Tibial artery (tissue), 4 donors: ENCODE measurements around the gene RALGPS1.

ENCODE experiments used
- DNase-seq, 2 donors: peaks; one replicate each; pipeline ENCODE4 v3.0.0-alpha.2; 2019
- H3K27ac ChIP-seq, 2 donors: fragments of 200-600 bp; sonication (generic) in 1 of 2; 1 replicate in 1 of 2; 2 replicates in 1 of 2; pipeline ENCODE4 v1.5.1; 2018 to 2019; ENCODE audit warnings: mild to moderate bottlenecking in 1 of 2
- H3K27me3 ChIP-seq, 2 donors: fragments of 200-600 bp; sonication (generic) in 1 of 2; one replicate each; pipeline versions ENCODE4 v1.5.1 to v1.6.0; 2016 to 2019
- H3K36me3 ChIP-seq, 3 donors: fragments of 200-600 bp; sonication (generic) in 2 of 3; one replicate each; pipeline ENCODE4 v1.5.1; 2016 to 2019; ENCODE audit warnings: mild to moderate bottlenecking in 2 of 3
- H3K4me1 ChIP-seq, 4 donors: fragments of 200-600 bp; sonication (generic) in 2 of 4; 1 replicate in 3 of 4; 2 replicates in 1 of 4; pipeline ENCODE4 v1.5.1; 2016 to 2019
- H3K4me3 ChIP-seq, 2 donors: fragments of 200-600 bp; sonication (generic) in 1 of 2; 1 replicate in 1 of 2; 2 replicates in 1 of 2; pipeline ENCODE4 v1.5.1; 2018 to 2019; ENCODE audit warnings: mild to moderate bottlenecking in 2 of 2
- H3K9me3 ChIP-seq, 3 donors: fragments of 200-600 bp; sonication (generic) in 1 of 3; one replicate each; pipeline ENCODE4 v1.5.1; 2016 to 2019
- CTCF ChIP-seq, 2 experiments: fragments of 200-600 bp in 1 of 2; fragments of 450-650 bp in 1 of 2; IDR thresholded peaks; one replicate each; pipeline ENCODE4 v1.5.1; 2017 to 2019; ENCODE audit warnings: antibody characterized with exemption in 2 of 2, mild to moderate bottlenecking in 1 of 2, moderate library complexity in 1 of 2
- intact Hi-C: fragments of 100-400 bp; cut with DNase I; formaldehyde crosslinking; loops from one replicate; pipeline ENCODE4 v1.15.0; 2023; ENCODE audit warnings: low total_unique reads

The RALGPS1 gene

GRCh38 chr9:127084076-127085039, 169.8 kb downstream of the RALGPS1 start:
- TF ChIP-seq CTCF (IDR thresholded peaks at IDR 0.05) = no peak

GRCh38 chr9:127085186-127085585, 170.6 kb downstream of the RALGPS1 start:
- no peak for TF ChIP-seq CTCF (IDR thresholded peaks at IDR 0.05)
- H3K4me3 ChIP-seq = no peak overlapping the region
- intact Hi-C loops = no loop called here
- no peaks in the 10 kb centered on the region for H3K27me3 ChIP-seq
- DNase-seq = no peak
- H3K9me3 ChIP-seq = no peaks in the 10 kb centered on the region
- peaks cover 6 to 37% (median 32%) of the 10 kb centered on the region in 3 donors for H3K36me3 ChIP-seq
- peaks cover 0 to 5% (median 3%) of the 10 kb centered on the region in 4 donors for H3K4me1 ChIP-seq
- no peak overlapping the region for H3K27ac ChIP-seq

More at GRCh38 chr9:127084076-127085039, 169.8 kb downstream of the RALGPS1 start:
- Histone ChIP-seq H3K27me3 (no peaks in the 10 kb centered on the region), H3K27ac (no peak overlapping the region), H3K36me3 (peaks cover 6 to 30% (median 26%) of the 10 kb centered on the region in 3 donors), H3K4me1 (peaks cover 0 to 4% (median 0%) of the 10 kb centered on the region in 4 donors), H3K9me3 (no peaks in the 10 kb centered on the region), H3K4me3 (no peak overlapping the region)
- no peak for DNase-seq
- intact Hi-C loops = no loop called here

GRCh38 chr9:127086771-127087170, 172.2 kb downstream of the RALGPS1 start:
- Histone ChIP-seq H3K27me3 (no peaks in the 10 kb centered on the region), H3K9me3 (no peaks in the 10 kb centered on the region), H3K27ac (no peak overlapping the region), H3K4me1 (peaks cover 0 to 10% (median 4%) of the 10 kb centered on the region in 4 donors), H3K36me3 (peaks cover 7 to 53% (median 48%) of the 10 kb centered on the region in 3 donors), H3K4me3 (no peak overlapping the region)
- no peak for DNase-seq
- TF ChIP-seq CTCF (IDR thresholded peaks at IDR 0.05) = no peak
- intact Hi-C loops = no loop called here

GRCh38 chr9:127087411-127087810, 172.8 kb downstream of the RALGPS1 start:
- Histone ChIP-seq H3K4me3 (no peak overlapping the region), H3K36me3 (peaks cover 14 to 59% (median 53%) of the 10 kb centered on the region in 3 donors), H3K4me1 (peaks cover 0 to 10% (median 4%) of the 10 kb centered on the region in 4 donors), H3K27me3 (no peaks in the 10 kb centered on the region), H3K27ac (no peak overlapping the region), H3K9me3 (no peaks in the 10 kb centered on the region)
- intact Hi-C loops = no loop called here
- no peak for TF ChIP-seq CTCF (IDR thresholded peaks at IDR 0.05)
- DNase-seq = no peak

GRCh38 chr9:127087836-127088235, 173.3 kb downstream of the RALGPS1 start:
- TF ChIP-seq CTCF (IDR thresholded peaks at IDR 0.05) = no peak
- DNase-seq = no peak
- intact Hi-C loops = no loop called here

More at GRCh38 chr9:127087836-127088235, 173.3 kb downstream of the RALGPS1 start:
- peaks cover 16 to 63% (median 57%) of the 10 kb centered on the region in 3 donors for H3K36me3 ChIP-seq
- H3K4me1 ChIP-seq = peaks cover 0 to 10% (median 4%) of the 10 kb centered on the region in 4 donors
- no peaks in the 10 kb centered on the region for H3K27me3 ChIP-seq
- H3K27ac ChIP-seq = no peak overlapping the region
- no peaks in the 10 kb centered on the region for H3K9me3 ChIP-seq
- no peak overlapping the region for H3K4me3 ChIP-seq
